GM23338 (cell line): ENCODE results near the gene DNAAF5. TPM values are rescaled to one million over a fixed set of nuclear protein-coding genes. Genes with fewer than 3 reads are reported as not detected.

Experiments used
- ATAC-seq: fragments of 200-7000 bp; cut with Tn5 transposase; 3 replicates; pipeline ENCODE4 v1.9.1; 2020
- DNase-seq: peaks from one replicate; pipeline ENCODE4 v3.0.0-alpha.2; 2015; ENCODE audit warnings: low spot score
- H2AFZ ChIP-seq: fragments of 200-600 bp; sonication (generic); 2 replicates; pipeline ENCODE4 v1.8.0; 2016; ENCODE audit warnings: antibody characterized with exemption, mild to moderate bottlenecking, moderate library complexity
- H3F3A ChIP-seq: fragments of 200-600 bp; sonication (generic); replicated peaks from 2 replicates; pipeline ENCODE4 v1.8.0; 2017; ENCODE audit warnings: antibody characterized with exemption, mixed run types, low read depth
- H3K27ac ChIP-seq: fragments of 200-600 bp; sonication (generic); 2 replicates; pipeline ENCODE4 v1.6.1; 2016; ENCODE audit warnings: low read depth
- H3K27me3 ChIP-seq: fragments of 200-600 bp; sonication (generic); 2 replicates; pipeline ENCODE4 v1.8.0; 2016; ENCODE audit warnings: mild to moderate bottlenecking, mixed run types, moderate library complexity; ENCODE audit not compliant: insufficient read depth
- H3K36me3 ChIP-seq: fragments of 200-600 bp; sonication (generic); 2 replicates; pipeline ENCODE4 v1.8.0; 2016; ENCODE audit warnings: mild to moderate bottlenecking; ENCODE audit not compliant: insufficient read depth
- H3K4me1 ChIP-seq: fragments of 200-600 bp; sonication (generic); 2 replicates; pipeline ENCODE4 v1.8.0; 2016; ENCODE audit warnings: mild to moderate bottlenecking, moderate library complexity; ENCODE audit not compliant: insufficient read depth
- H3K4me2 ChIP-seq: fragments of 200-600 bp; sonication (generic); 2 replicates; pipeline ENCODE4 v1.7.1; 2017; ENCODE audit warnings: mixed run types
- H3K4me3 ChIP-seq: fragments of 200-600 bp; sonication (generic); 2 replicates; pipeline ENCODE4 v1.6.1; 2016; ENCODE audit warnings: mixed run types
- H3K79me2 ChIP-seq: fragments of 200-600 bp; sonication (generic); replicated peaks from 2 replicates; pipeline ENCODE4 v1.8.0; 2017; ENCODE audit warnings: mild to moderate bottlenecking; ENCODE audit not compliant: insufficient read depth
- H3K9me2 ChIP-seq: fragments of 200-600 bp; sonication (generic); 2 replicates; pipeline ENCODE4 v1.8.0; 2017; ENCODE audit not compliant: insufficient read depth
- H4K20me1 ChIP-seq: fragments of 200-600 bp; sonication (generic); replicated peaks from 2 replicates; pipeline ENCODE4 v1.8.0; 2017; ENCODE audit warnings: mild to moderate bottlenecking; ENCODE audit not compliant: insufficient read depth
- H3K27ac Mint-ChIP-seq: 2 replicates; pipeline ENCODE4 v1.8.0; 2020; ENCODE audit warnings: inconsistent platforms, mild to moderate bottlenecking, moderate library complexity, mixed read lengths
- H3K27me3 Mint-ChIP-seq: 3 replicates; pipeline ENCODE4 v1.8.0; 2022; ENCODE audit warnings: low read depth, mild to moderate bottlenecking, moderate library complexity, mixed read lengths, inconsistent platforms; ENCODE audit not compliant: insufficient read depth, poor library complexity
- H3K36me3 Mint-ChIP-seq: 3 replicates; pipeline ENCODE4 v1.8.0; 2021; ENCODE audit warnings: low read depth, mild to moderate bottlenecking, inconsistent platforms, moderate library complexity, mixed read lengths
- H3K4me1 Mint-ChIP-seq: 3 replicates; pipeline ENCODE4 v1.8.0; 2020; ENCODE audit warnings: mild to moderate bottlenecking, inconsistent platforms, mixed read lengths
- H3K4me3 Mint-ChIP-seq: 3 replicates; pipeline ENCODE4 v1.8.0; 2021; ENCODE audit warnings: moderate library complexity, mild to moderate bottlenecking, inconsistent platforms, mixed read lengths
- H3K9me3 Mint-ChIP-seq: 3 replicates; pipeline ENCODE4 v1.8.0; 2020; ENCODE audit warnings: moderate library complexity, mild to moderate bottlenecking, inconsistent platforms, mixed read lengths
- CREB1 ChIP-seq: fragments of 250-450 bp; sonication (Bioruptor Pico); IDR thresholded peaks from 2 replicates; pipeline ENCODE4 v1.5.0; 2020; ENCODE audit warnings: low read depth, mild to moderate bottlenecking, moderate library complexity
- EZH2 ChIP-seq: fragments of 200-600 bp; sonication (generic); IDR thresholded peaks from one replicate; pipeline ENCODE4 v1.8.0; 2017; ENCODE audit warnings: antibody characterized with exemption, mild to moderate bottlenecking, low read depth; ENCODE audit not compliant: unreplicated experiment
- JUNB ChIP-seq: IDR thresholded peaks from one replicate; pipeline ENCODE4 v1.6.1; 2016; ENCODE audit warnings: antibody characterized with exemption; ENCODE audit not compliant: unreplicated experiment
- NANOG ChIP-seq: IDR thresholded peaks from 2 replicates; pipeline ENCODE4 v1.6.1; 2016; ENCODE audit warnings: antibody characterized with exemption, borderline replicate concordance
- POLR2AphosphoS5 ChIP-seq: IDR thresholded peaks from 2 replicates; pipeline ENCODE4 v1.6.1; 2016; ENCODE audit warnings: antibody characterized with exemption, low read depth
- ZNF114 ChIP-seq: fragments of 250-450 bp; sonication (Bioruptor Pico); IDR thresholded peaks from 2 replicates; pipeline ENCODE4 v1.5.0; 2020; ENCODE audit warnings: mild to moderate bottlenecking, moderate library complexity
- ZNF331 ChIP-seq: fragments of 250-450 bp; sonication (Bioruptor Pico); IDR thresholded peaks from 2 replicates; pipeline ENCODE4 v1.5.0; 2020; ENCODE audit warnings: low read depth, mild to moderate bottlenecking, moderate library complexity
- polyA plus RNA-seq: library from polyadenylated mRNA; unstranded; fragments of >200 nt; fragmentation: Nextera tagmentation; extraction: Ambion mirVana; gene quantifications from 2 replicates; pipeline ENCODE4 v1.2.1, GENCODE V29; 2016
- total RNA-seq: library from RNA; depleted of rRNA; stranded (reverse); fragments of >200 nt; shearing (Covaris generic); gene quantifications from 2 replicates; pipeline ENCODE4 v1.2.3, GENCODE V29; 2014
- TF ChIP-seq, protein P1 (sequence below): fragments of 250-450 bp; sonication (Bioruptor Pico); IDR thresholded peaks from 2 replicates; pipeline ENCODE4 v1.5.0; 2020; ENCODE audit warnings: mild to moderate bottlenecking, moderate library complexity
- TF ChIP-seq, protein P2 (sequence below): IDR thresholded peaks from 2 replicates; pipeline ENCODE4 v1.6.1; 2016; ENCODE audit warnings: antibody characterized with exemption
- TF ChIP-seq, protein P3 (sequence below): IDR thresholded peaks from one replicate; pipeline ENCODE4 v1.6.1; 2018; ENCODE audit warnings: antibody characterized with exemption; ENCODE audit not compliant: unreplicated experiment

DNAAF5 gene
- total and polyA plus RNA-seq, 2 experiments from 2014 or later: 20.4 to 86.7 TPM

DNA sequence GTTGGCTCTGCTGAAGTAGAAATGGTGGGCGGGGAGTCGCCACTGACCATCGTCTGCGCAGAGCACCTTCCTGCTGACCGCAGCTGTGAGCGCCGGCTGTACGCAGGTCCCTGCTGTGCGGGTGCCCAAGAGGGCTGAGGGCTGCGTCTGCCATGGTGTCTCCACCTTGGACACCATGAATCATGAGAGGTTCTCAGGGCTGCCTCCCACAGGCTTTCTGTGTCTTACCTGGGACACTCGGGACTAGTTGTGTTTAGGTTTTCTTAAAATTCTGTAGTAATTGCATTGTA lies 45.5 kb downstream of the DNAAF5 start (continued):
- TF ChIP-seq, protein P1, sequence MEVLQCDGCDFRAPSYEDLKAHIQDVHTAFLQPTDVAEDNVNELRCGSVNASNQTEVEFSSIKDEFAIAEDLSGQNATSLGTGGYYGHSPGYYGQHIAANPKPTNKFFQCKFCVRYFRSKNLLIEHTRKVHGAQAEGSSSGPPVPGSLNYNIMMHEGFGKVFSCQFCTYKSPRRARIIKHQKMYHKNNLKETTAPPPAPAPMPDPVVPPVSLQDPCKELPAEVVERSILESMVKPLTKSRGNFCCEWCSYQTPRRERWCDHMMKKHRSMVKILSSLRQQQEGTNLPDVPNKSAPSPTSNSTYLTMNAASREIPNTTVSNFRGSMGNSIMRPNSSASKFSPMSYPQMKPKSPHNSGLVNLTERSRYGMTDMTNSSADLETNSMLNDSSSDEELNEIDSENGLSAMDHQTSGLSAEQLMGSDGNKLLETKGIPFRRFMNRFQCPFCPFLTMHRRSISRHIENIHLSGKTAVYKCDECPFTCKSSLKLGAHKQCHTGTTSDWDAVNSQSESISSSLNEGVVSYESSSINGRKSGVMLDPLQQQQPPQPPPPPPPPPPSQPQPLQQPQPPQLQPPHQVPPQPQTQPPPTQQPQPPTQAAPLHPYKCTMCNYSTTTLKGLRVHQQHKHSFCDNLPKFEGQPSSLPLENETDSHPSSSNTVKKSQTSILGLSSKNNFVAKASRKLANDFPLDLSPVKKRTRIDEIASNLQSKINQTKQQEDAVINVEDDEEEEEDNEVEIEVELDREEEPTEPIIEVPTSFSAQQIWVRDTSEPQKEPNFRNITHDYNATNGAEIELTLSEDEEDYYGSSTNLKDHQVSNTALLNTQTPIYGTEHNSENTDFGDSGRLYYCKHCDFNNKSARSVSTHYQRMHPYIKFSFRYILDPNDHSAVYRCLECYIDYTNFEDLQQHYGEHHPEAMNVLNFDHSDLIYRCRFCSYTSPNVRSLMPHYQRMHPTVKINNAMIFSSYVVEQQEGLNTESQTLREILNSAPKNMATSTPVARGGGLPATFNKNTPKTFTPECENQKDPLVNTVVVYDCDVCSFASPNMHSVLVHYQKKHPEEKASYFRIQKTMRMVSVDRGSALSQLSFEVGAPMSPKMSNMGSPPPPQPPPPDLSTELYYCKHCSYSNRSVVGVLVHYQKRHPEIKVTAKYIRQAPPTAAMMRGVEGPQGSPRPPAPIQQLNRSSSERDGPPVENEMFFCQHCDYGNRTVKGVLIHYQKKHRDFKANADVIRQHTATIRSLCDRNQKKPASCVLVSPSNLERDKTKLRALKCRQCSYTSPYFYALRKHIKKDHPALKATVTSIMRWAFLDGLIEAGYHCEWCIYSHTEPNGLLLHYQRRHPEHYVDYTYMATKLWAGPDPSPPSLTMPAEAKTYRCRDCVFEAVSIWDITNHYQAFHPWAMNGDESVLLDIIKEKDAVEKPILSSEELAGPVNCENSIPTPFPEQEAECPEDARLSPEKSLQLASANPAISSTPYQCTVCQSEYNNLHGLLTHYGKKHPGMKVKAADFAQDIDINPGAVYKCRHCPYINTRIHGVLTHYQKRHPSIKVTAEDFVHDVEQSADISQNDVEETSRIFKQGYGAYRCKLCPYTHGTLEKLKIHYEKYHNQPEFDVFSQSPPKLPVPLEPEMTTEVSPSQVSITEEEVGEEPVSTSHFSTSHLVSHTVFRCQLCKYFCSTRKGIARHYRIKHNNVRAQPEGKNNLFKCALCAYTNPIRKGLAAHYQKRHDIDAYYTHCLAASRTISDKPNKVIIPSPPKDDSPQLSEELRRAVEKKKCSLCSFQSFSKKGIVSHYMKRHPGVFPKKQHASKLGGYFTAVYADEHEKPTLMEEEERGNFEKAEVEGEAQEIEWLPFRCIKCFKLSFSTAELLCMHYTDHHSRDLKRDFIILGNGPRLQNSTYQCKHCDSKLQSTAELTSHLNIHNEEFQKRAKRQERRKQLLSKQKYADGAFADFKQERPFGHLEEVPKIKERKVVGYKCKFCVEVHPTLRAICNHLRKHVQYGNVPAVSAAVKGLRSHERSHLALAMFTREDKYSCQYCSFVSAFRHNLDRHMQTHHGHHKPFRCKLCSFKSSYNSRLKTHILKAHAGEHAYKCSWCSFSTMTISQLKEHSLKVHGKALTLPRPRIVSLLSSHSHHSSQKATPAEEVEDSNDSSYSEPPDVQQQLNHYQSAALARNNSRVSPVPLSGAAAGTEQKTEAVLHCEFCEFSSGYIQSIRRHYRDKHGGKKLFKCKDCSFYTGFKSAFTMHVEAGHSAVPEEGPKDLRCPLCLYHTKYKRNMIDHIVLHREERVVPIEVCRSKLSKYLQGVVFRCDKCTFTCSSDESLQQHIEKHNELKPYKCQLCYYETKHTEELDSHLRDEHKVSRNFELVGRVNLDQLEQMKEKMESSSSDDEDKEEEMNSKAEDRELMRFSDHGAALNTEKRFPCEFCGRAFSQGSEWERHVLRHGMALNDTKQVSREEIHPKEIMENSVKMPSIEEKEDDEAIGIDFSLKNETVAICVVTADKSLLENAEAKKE (CRISPR knock-in tag): no peak
- TF ChIP-seq, protein P2, sequence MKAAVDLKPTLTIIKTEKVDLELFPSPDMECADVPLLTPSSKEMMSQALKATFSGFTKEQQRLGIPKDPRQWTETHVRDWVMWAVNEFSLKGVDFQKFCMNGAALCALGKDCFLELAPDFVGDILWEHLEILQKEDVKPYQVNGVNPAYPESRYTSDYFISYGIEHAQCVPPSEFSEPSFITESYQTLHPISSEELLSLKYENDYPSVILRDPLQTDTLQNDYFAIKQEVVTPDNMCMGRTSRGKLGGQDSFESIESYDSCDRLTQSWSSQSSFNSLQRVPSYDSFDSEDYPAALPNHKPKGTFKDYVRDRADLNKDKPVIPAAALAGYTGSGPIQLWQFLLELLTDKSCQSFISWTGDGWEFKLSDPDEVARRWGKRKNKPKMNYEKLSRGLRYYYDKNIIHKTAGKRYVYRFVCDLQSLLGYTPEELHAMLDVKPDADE: no peak
- TF ChIP-seq NANOG: no peak
- no peak for TF ChIP-seq ZNF114 (CRISPR knock-in tag)
- no peak for TF ChIP-seq ZNF331 (CRISPR knock-in tag)
- TF ChIP-seq EZH2: no peak
- TF ChIP-seq POLR2AphosphoS5: no peak
- TF ChIP-seq JUNB: no peak
- no peak for TF ChIP-seq CREB1 (CRISPR knock-in tag)

DNA sequence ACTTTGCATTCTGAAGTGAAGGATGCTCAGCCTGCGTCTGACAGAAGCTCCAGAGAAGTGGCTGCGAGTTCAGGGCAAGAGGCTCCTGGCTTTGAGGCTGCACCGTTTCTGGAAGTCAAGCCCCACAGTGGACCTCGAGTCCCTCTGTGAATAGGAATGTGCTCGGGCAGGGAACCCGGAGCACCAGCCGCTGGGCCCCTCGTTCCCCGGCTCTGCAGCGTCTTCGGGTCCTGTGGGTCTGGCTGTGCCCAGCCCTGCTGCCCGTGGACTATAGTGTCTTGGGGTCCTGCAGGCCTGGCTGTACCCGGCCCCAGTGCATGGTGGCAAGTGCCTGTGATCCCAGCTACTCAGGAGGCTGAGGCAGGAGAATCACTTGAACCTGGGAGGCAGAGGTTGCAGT lies 45.9 kb downstream of the DNAAF5 start:
- Histone ChIP-seq H3K79me2 (0 out of 2 replicates have a peak, but pooled peaks cover 4% of the 10 kb centered on the region), H3K9me2 (no peaks in the 10 kb centered on the region), H3K27me3 (no peaks in the 10 kb centered on the region), H3K27ac (no peak overlapping the region), H3K4me2 (no peak overlapping the region), H3K36me3 (peaks cover 6% of the 10 kb centered on the region; the same call in 1 of the 2 replicates), H3K4me1 (no peaks in the 10 kb centered on the region), H3K4me3 (no peak overlapping the region), H3F3A (peaks cover 8% of the 10 kb centered on the region; the same call in 1 of the 2 replicates), H4K20me1 (peaks cover 14% of the 10 kb centered on the region; the same call in 1 of the 2 replicates), H2AFZ (no peak overlapping the region)
- H3K36me3 Mint-ChIP-seq: peaks cover 40% of the 10 kb centered on the region
- ATAC-seq: no peak
- DNase-seq: no peak
- H3K27me3 Mint-ChIP-seq: peaks cover 5% of the 10 kb centered on the region
- H3K4me3 Mint-ChIP-seq: no peak overlapping the region
- H3K9me3 Mint-ChIP-seq: no peaks in the 10 kb centered on the region; the same call in 1 of the 3 replicates
- TF ChIP-seq, protein P3, sequence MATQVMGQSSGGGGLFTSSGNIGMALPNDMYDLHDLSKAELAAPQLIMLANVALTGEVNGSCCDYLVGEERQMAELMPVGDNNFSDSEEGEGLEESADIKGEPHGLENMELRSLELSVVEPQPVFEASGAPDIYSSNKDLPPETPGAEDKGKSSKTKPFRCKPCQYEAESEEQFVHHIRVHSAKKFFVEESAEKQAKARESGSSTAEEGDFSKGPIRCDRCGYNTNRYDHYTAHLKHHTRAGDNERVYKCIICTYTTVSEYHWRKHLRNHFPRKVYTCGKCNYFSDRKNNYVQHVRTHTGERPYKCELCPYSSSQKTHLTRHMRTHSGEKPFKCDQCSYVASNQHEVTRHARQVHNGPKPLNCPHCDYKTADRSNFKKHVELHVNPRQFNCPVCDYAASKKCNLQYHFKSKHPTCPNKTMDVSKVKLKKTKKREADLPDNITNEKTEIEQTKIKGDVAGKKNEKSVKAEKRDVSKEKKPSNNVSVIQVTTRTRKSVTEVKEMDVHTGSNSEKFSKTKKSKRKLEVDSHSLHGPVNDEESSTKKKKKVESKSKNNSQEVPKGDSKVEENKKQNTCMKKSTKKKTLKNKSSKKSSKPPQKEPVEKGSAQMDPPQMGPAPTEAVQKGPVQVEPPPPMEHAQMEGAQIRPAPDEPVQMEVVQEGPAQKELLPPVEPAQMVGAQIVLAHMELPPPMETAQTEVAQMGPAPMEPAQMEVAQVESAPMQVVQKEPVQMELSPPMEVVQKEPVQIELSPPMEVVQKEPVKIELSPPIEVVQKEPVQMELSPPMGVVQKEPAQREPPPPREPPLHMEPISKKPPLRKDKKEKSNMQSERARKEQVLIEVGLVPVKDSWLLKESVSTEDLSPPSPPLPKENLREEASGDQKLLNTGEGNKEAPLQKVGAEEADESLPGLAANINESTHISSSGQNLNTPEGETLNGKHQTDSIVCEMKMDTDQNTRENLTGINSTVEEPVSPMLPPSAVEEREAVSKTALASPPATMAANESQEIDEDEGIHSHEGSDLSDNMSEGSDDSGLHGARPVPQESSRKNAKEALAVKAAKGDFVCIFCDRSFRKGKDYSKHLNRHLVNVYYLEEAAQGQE: no peak
- H3K27ac Mint-ChIP-seq: no peak overlapping the region
- H3K4me1 Mint-ChIP-seq: no peaks in the 10 kb centered on the region; the same call in 1 of the 3 replicates
